Measurements from ENCODE around the gene PRMT1. TPM values are rescaled to one million over a fixed set of nuclear protein-coding genes. Genes with fewer than 3 reads are reported as not detected.

PRMT1 gene
- total and polyA plus RNA-seq, 4 donors, result 122 to 254 (median 127) TPM

DNA sequence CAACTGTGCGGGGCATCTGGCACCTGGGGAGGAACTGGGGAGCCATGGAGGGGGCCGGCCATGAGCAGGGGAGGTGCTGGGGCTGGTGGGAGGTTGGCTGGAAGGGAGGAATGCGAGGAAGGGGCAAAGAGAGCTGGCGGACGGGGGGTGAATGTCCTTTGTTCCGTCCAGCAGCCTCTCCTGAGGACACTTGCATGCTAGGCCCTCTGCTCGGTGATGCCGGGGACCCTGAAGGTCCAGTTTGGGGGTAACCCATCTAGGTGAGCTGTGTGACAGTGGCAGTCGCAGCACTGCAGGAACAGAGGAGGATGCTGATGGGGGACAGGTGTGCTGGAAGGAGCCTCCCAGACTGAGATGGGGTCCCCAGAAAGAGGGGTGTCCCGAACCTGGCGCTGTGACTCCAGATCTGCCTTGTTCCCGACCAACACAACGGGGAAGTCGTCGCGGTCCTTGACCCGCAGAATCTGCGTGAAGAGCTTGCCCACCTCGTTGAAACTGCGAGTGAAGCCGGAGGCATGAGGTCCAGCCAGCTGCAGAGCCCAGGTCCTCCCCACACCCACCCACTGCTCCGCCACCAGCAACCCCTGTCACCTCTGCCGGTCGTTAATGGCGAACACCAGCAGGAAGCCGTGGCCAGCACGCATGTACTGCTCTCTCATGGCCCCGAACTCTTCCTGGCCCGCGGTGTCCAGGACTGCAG is 40.7 kb upstream of the PRMT1 start:
- Histone ChIP-seq H3K9ac (ENCODE audit: insufficient read depth in 1 of 2, low read length in 2 of 2) (no peak overlapping the region), H3K27me3 (ENCODE audit: control insufficient read depth in 3 of 3, insufficient read depth in 3 of 3, low read length in 2 of 3) (no peaks in the 10 kb centered on the region), H3K36me3 (ENCODE audit: control insufficient read depth in 4 of 4, insufficient read depth in 4 of 4, low read length in 4 of 4) (no peaks in the 10 kb centered on the region), H3K4me1 (ENCODE audit: control insufficient read depth in 5 of 5, insufficient read depth in 5 of 5, low read length in 5 of 5) (peaks cover 0 to 32% (median 13%) of the 10 kb centered on the region in 5 donors), H3K27ac (ENCODE audit: low read depth in 1 of 2, low read length in 1 of 2) (peak overlapping the region in 1 of 2 donors; percentile 8), H3K9me3 (ENCODE audit: control insufficient read depth in 4 of 4, insufficient read depth in 3 of 4, low read length in 3 of 4) (no peaks in the 10 kb centered on the region), H3K4me3 (no peak overlapping the region)
- WGBS, 2 donors, result 73 to 77% methylated on average over 30 of the region's 30 CpGs
- DNase-seq, result no peak
- TF ChIP-seq, protein P1, sequence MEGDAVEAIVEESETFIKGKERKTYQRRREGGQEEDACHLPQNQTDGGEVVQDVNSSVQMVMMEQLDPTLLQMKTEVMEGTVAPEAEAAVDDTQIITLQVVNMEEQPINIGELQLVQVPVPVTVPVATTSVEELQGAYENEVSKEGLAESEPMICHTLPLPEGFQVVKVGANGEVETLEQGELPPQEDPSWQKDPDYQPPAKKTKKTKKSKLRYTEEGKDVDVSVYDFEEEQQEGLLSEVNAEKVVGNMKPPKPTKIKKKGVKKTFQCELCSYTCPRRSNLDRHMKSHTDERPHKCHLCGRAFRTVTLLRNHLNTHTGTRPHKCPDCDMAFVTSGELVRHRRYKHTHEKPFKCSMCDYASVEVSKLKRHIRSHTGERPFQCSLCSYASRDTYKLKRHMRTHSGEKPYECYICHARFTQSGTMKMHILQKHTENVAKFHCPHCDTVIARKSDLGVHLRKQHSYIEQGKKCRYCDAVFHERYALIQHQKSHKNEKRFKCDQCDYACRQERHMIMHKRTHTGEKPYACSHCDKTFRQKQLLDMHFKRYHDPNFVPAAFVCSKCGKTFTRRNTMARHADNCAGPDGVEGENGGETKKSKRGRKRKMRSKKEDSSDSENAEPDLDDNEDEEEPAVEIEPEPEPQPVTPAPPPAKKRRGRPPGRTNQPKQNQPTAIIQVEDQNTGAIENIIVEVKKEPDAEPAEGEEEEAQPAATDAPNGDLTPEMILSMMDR (IDR thresholded peaks at IDR 0.05; ENCODE audit: control extremely low read depth, extremely low read depth), result no peak
- no peak for ATAC-seq (ENCODE audit: insufficient read depth, low FRiP score)

- ATAC-seq (ENCODE audit: insufficient read depth, low FRiP score) (no peak), DNase-seq (peak; percentile 44 to 68 (median 57))
- Histone ChIP-seq H3K4me3 (no peak overlapping the region), H3K9me3 (ENCODE audit: control insufficient read depth in 4 of 4, insufficient read depth in 3 of 4, low read length in 3 of 4) (no peaks in the 10 kb centered on the region), H3K4me1 (ENCODE audit: control insufficient read depth in 5 of 5, insufficient read depth in 5 of 5, low read length in 5 of 5) (peaks cover 5 to 39% (median 11%) of the 10 kb centered on the region in 5 donors), H3K9ac (ENCODE audit: insufficient read depth in 1 of 2, low read length in 2 of 2) (peak overlapping the region in 1 of 2 donors; percentile 46), H3K36me3 (ENCODE audit: control insufficient read depth in 4 of 4, insufficient read depth in 4 of 4, low read length in 4 of 4) (no peaks in the 10 kb centered on the region), H3K27ac (ENCODE audit: low read depth in 1 of 2, low read length in 1 of 2) (peak overlapping the region; percentile 83), H3K27me3 (ENCODE audit: control insufficient read depth in 3 of 3, insufficient read depth in 3 of 3, low read length in 2 of 3) (no peaks in the 10 kb centered on the region)
- WGBS, 2 donors, result 7% methylated on average over 19 of the region's 19 CpGs
- TF ChIP-seq, protein P1 (IDR thresholded peaks at IDR 0.05; ENCODE audit: control extremely low read depth, extremely low read depth), result no peak
Observed at GRCh38 chr19:49637821-49638738, 39.0 kb upstream of the PRMT1 start.

GRCh38 chr19:49639401-49640112 is 37.5 kb upstream of the PRMT1 start:
- Histone ChIP-seq H3K4me1 (ENCODE audit: control insufficient read depth in 5 of 5, insufficient read depth in 5 of 5, low read length in 5 of 5) (peaks cover 5 to 47% (median 16%) of the 10 kb centered on the region in 5 donors), H3K9me3 (ENCODE audit: control insufficient read depth in 4 of 4, insufficient read depth in 3 of 4, low read length in 3 of 4) (no peaks in the 10 kb centered on the region), H3K4me3 (peak overlapping the region; percentile 42), H3K27me3 (ENCODE audit: control insufficient read depth in 3 of 3, insufficient read depth in 3 of 3, low read length in 2 of 3) (no peaks in the 10 kb centered on the region), H3K9ac (ENCODE audit: insufficient read depth in 1 of 2, low read length in 2 of 2) (peak overlapping the region in 1 of 2 donors; percentile 82), H3K27ac (ENCODE audit: low read depth in 1 of 2, low read length in 1 of 2) (peak overlapping the region; percentile 86 to 88), H3K36me3 (ENCODE audit: control insufficient read depth in 4 of 4, insufficient read depth in 4 of 4, low read length in 4 of 4) (peaks cover 0 to 2% (median 0%) of the 10 kb centered on the region in 4 donors)
- TF ChIP-seq, protein P1 (IDR thresholded peaks at IDR 0.05; ENCODE audit: control extremely low read depth, extremely low read depth), result no peak
- DNase-seq (peak in 2 of 3 donors; percentile 32 to 36), ATAC-seq (ENCODE audit: insufficient read depth, low FRiP score) (no peak)
- WGBS, 2 donors, result 2 to 4% methylated on average over 24 to 31 of the region's 31 CpGs
